Measurements from ENCODE around the gene FCRL5.
"Not testable (repeated sequence)": the region's sequence is repeated elsewhere in the genome, so short reads cannot be mapped to it uniquely, and the experiment has no call there.

FCRL5 gene

DNA sequence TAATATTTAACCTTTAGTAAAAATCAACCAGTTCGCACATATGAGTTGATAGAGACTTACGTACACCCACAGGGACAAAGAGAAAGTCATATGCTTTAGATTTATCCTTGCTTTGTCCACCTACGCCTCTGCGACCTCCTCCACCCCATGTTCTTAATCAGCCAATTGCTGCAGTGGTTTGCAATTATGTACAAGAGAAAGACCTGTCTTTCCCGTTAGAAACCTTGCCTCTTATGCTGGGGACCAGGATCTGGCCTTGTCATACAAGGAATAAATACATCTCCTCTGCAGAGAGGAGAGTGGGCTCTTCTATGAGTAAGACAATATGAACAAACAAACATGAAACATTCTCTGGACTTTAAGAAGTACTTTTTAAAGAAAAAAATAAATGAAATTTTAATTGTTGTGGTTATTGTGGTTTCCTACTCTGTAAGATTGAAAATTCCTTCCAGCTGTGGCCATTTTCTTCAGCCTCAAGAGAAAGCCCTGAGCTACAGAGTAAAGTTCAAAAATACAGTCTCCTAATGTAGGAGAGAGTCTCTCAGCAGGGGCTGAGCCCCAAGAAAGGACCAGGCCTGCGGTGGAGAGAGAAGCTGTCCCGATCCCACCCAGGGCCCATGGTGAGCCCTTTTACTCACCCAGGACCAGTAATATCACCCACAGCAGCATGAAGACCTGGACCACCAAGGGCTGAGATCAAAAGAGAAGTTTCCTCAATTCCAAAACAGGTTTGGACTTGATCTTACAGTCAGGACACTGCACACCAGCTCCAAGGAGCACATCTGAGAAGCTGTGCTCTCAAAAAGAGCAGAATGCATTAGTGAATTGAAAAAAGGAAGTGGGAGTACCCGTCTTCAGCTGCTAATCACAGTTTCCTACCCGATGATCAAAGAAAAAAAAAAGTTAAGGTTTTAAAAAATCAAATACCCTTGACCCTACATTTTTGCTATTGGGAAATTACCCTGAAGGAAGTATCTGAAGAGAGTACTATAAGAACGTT, at the start of gene FCRL5:
Gene FCRL5, minus strand, starts transcription at position 822 of the 1,000 bp plus-strand sequence. Its CDS starts 153 bp downstream, at position 669.
- DNase-seq, result no peak

DNA sequence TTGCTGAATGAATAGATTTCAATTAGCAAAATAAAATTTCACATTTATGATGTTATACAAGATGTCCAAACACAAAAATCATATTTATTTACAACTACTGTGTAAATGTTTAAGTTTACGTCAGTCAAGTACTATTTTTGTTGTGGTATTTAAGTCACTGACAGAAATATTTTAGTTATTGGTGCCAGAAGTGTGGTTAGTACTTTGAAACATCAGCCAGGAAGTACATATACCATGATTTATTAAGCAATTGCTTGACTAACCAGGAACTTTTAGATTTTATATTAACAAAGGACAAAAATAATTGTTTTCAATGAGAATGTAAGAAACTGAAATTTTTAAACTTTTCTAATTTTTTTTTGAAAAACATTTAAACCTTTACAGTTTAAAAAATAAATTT, 47.9 kb upstream of the FCRL5 start:
- no peak for DNase-seq

DNA sequence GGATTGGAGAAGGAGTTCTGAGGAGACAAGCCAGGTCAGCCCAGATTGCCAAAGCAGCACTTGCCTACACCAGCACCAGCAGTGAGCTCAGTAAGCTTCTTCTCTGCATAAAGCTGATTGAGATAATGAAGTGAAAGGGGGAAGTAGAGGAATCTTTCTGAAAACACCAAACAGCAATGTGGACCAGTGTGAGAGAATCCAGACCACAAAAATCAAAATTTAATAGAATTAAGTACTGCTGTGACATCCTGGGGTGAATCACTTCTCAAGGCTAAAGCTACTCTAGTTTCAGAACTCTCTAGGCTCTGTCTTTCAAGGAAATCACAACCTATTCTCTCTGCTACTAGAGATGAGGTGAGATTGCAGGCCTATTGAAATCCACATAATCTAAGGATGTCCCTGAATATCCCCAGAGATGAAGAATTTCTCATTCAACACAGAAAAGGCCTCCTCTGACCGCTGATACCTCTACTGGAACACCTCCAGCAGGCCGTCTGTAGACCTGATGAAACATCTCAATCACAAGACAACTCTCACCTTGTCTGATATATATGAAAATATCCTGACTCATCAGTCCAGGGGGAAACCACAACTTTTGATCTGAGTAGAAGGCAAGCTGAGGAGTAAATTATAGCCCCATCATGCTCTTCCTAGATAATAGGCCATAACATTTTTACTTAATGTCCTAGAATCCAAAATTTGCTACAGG, 45.8 kb upstream of the FCRL5 start, which contains the start of gene FCRL4:
Gene FCRL4, minus strand, starts transcription at position 127 of the 709 bp plus-strand sequence. CDS start 141 bp downstream, outside the sequence.
- no peak for DNase-seq

DNA sequence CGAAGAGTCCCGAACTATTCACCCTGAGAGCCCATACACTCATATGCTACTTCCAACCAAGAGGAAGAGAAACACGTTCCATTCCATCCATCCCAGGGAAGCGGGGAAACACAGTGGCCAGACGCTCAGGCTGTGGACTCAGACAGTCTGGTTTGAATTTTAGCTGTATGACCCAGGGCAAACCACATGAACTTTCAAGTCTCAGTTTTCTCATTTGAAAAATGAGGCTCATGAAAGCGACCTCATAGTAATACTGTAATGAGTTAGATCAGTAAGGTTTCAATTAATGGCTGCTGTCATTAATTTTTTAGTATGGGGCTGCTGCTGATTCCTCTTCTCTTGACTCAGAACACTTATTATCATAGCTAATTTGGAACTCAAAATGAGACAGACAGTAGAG, 44.1 kb upstream of the FCRL5 start:
- DNase-seq, result no peak

DNA sequence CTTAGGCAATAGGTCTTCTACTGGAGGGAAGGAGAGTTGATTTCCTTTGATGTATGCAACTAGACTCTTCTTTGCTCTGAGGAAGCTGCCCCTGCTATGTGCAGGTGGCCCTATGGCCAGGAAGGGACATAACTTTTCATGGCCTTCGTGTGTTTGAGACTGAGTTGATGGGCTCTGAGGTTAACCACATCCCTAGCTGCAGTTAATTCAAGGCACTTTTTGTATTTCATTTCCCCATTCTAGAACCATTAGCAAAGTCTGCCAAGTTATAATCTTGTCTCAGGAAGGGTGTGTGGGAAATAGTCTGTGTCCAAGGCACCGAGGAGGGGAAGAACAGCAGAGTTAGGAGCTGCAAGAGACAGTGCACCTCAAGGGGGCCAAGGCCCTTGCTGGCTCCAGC, 43.0 kb upstream of the FCRL5 start:
- no peak for DNase-seq

GRCh38 chr1:157585984-157586383, 33.7 kb upstream of the FCRL5 start:
- no peak for DNase-seq

- DNase-seq, result no peak
Measured at GRCh38 chr1:157584503-157584902, 32.2 kb upstream of the FCRL5 start.

DNA sequence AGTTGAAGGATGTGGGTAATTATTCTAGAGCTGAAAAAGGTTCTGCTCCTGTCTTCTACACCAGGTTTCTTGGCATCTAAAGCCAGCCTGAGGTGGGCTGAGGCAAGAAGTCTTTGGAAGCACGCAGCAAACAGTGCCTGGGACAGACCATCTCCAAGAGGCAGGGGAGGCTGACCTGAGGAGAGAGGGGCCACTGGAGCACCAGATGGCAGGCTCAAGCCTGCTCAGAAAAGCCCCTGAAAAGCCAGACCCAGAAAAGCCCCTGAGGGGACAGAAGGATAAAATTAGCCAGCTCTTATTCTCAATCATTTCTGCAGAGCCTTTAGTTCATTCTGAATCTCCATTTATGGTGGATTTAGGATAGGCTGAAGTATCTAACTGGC, 28.5 kb upstream of the FCRL5 start:
- DNase-seq, result no peak

DNA sequence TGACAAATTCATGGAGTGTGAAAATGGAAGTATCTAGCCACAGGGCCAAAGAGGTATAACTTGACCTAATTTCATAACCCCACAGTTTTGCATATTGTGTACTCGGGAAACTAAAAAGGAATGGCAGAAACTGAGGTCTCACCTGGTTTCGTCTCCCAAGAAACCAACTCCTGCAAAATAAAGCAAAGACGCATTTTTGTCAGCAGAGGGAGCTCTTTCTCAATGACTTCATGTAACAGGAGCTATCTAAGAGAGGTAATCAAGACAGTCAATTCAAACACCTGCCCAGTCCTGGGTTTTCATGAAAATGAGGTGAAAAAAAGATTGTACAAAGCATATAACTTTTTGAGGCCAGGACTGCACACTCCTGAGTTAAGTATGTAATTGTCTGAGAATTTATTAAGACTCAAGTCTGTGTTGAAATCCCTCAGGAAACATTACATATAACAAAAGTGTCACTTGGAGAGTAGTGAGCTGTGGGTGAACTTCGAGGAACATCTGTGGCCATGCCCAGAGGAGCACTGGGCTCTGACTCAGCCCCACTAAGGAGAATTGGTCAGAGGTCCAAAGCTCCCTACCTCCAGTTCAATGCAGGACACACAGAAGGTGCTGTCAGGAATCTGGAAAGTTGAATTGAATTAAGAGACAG, 28.0 kb upstream of the FCRL5 start:
- DNase-seq, result no peak

DNA sequence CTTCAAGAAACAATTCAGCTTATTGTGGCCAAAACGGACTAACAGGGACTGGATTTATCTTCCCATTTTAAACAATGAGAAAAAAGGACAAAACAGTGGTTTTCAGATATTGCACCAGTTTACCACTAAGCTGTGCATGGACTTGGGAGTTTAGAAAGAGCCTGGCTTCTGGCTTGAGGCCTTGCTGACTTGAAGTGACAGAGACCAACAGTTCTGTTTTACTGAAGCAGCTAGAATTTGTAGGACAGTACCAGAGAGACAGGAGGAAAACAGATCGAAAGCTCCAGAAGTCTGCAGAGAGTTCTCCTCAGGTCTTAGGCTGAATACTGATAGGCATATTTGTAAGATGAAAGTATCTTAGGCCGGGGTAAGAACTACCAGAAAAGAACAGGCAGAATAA, 25.1 kb upstream of the FCRL5 start:
- no peak for DNase-seq

DNA sequence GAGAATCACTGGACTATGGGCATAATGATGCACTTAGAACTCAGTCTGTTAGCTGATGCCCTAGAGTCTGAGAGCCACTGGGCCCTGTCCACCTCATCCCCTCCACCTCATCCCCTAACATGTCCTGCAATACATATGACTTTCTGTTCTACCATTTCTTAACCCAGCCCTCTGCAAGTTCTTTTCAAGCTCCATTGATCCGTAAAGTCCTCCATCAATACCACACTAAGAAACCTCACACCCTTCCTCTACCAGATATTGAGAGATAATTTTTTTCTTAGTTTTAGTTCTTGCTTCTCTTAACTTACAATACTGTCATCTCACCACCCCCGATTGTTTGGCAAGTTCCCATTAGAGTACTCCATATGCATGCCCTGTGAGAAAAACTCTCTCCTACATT, 23.4 kb upstream of the FCRL5 start:
- no peak for DNase-seq

- no peak for DNase-seq
Measured at GRCh38 chr1:157574836-157575235, 22.5 kb upstream of the FCRL5 start.

- DNase-seq, result no peak
Measured at GRCh38 chr1:157566484-157567300, 14.4 kb upstream of the FCRL5 start.

GRCh38 chr1:157562515-157562914, 10.2 kb upstream of the FCRL5 start:
- no peak for DNase-seq

GRCh38 chr1:157558119-157558518, 5.8 kb upstream of the FCRL5 start:
- DNase-seq, result no peak

DNA sequence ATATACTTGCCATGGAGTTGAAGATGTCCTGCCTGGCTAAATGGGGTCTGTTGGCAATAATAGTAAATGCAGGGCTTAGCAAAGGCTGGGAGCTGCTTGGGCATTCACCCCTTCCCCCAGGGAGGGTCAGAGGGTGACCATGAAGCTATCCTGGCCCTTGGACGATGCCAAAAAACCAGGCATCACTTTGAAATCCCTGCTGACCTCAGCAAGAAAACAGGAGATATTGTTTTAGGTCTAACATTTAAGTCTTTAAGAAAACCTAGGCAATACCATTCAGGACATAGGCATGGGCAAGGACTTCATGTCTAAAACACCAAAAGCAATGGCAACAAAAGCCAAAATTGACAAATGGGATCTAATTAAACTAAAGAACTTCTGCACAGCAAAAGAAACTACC, 4.2 kb downstream of the FCRL5 start:
- not testable (repeated sequence) for DNase-seq

DNA sequence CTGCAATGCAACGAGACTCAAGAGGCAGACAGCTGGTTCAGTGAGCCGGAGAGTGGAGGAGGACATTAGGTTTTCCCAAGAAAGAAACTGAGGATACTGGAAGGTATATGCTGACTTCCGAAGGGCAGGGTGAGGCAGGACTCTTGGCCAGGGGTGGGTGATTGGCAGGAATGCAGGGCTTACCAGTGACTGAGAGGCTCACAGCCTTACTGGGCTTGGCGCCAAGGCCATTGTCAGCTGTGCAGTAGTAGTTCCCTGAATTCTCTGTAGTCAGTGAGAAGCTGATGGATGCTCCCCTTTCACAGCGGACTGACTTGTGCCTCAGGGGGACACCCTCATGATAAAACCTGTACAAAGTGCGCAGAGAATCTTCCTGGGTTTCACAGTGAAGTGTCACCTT, 9.6 kb downstream of the FCRL5 start:
- DNase-seq, result no peak

DNA sequence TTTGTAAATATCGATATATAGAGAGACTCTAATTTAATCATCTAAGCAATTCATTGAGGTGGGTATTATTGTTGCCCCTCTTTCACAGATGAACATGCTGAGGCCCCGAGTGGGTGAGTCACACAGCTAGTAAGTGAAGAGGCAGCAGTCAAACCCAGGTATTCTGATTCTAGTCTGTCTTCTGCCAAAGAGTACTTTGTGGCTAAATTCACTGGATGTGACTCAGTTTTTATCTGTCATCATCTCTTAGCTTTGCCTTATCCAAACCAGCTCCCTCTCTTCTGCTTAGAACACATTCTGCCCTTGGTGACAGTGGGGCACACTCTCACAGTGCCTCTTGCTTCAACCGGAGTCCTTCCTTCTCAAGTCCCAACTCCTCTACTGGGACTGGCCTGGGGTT, 11.5 kb downstream of the FCRL5 start:
- DNase-seq, result no peak

GRCh38 chr1:157540160-157540748, 12.1 kb downstream of the FCRL5 start:
- DNase-seq, result no peak

DNA sequence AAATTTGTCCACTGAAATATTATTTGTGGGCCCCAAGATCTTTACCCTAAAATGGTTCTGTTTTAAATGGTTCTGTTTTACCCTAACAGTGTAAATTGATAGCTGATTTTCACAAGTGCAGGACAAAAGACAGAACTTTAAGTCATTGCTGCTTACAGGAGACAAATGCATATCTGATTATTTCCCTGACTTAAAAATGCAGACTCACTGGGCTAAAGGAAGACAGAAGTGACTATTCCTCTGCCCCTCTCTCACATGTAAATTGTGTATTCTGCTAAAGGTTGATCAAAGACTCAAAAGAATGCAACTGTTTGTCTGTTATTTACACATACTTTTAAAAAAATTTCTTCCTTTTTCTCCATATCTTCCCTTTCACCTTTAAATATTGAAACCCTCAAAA, 12.7 kb downstream of the FCRL5 start:
- no peak for DNase-seq

GRCh38 chr1:157532569-157532968, 19.7 kb downstream of the FCRL5 start:
- no peak for DNase-seq

Measured in activated CD4-positive, alpha-beta T cell treated with anti-CD3 and anti-CD28 coated beads for 1 hour (primary cell).